GM12892 (cell line): ENCODE measurements around the gene PTPRN2.

Experiments
- DNase-seq: peaks from one replicate; pipeline ENCODE4 v3.0.0; 2011; ENCODE audit not compliant: insufficient read length
- FAIRE-seq: peaks from 2 replicates; lab custom pipeline; 2011; peaks lifted over from hg19 to GRCh38; lab: Jason Lieb, UNC
- POLR2A ChIP-seq: IDR thresholded peaks from 2 replicates; pipeline ENCODE4 v1.6.1; 2011; ENCODE audit warnings: low read depth, low read length, control low read depth
- POLR2AphosphoS5 ChIP-seq: IDR thresholded peaks from 2 replicates; pipeline ENCODE4 v1.6.1; 2011; ENCODE audit warnings: low read depth, low read length, control low read depth
- TAF1 ChIP-seq: IDR thresholded peaks from 2 replicates; pipeline ENCODE4 v1.6.1; 2011; ENCODE audit warnings: low read depth, mild to moderate bottlenecking, control low read depth, low read length, borderline replicate concordance

PTPRN2 gene

GRCh38 chr7:157684909-157685429, 902.7 kb downstream of the PTPRN2 start:
- no peak for FAIRE-seq
- no peak for DNase-seq
- no peak for TF ChIP-seq POLR2A
- no peak for TF ChIP-seq TAF1
- no peak for TF ChIP-seq POLR2AphosphoS5

GRCh38 chr7:157684157-157684908, 903.3 kb downstream of the PTPRN2 start:
- FAIRE-seq: no peak
- TF ChIP-seq POLR2AphosphoS5 (no peak), POLR2A (no peak), TAF1 (no peak)
- no peak for DNase-seq

GRCh38 chr7:157683747-157684156, 903.9 kb downstream of the PTPRN2 start:
- TF ChIP-seq TAF1: no peak
- FAIRE-seq (no peak), DNase-seq (no peak)

GRCh38 chr7:157682946-157683746, 904.5 kb downstream of the PTPRN2 start:
- no peak for FAIRE-seq
- no peak for TF ChIP-seq POLR2AphosphoS5
- TF ChIP-seq TAF1: no peak
- TF ChIP-seq POLR2A: no peak
- no peak for DNase-seq

GRCh38 chr7:157682064-157682945, 905.3 kb downstream of the PTPRN2 start:
- DNase-seq (no peak), FAIRE-seq (no peak)
- TF ChIP-seq POLR2AphosphoS5 (no peak), POLR2A (no peak), TAF1 (no peak)

- TF ChIP-seq POLR2A (no peak), POLR2AphosphoS5 (no peak), TAF1 (no peak)
- FAIRE-seq: no peak
- no peak for DNase-seq
Measured at GRCh38 chr7:157679607-157680006, 908.0 kb downstream of the PTPRN2 start.

GRCh38 chr7:157678501-157678900, 909.1 kb downstream of the PTPRN2 start:
- DNase-seq (no peak), FAIRE-seq (no peak)
- TF ChIP-seq POLR2AphosphoS5: no peak
- no peak for TF ChIP-seq TAF1

- DNase-seq (no peak), FAIRE-seq (no peak)
- no peak for TF ChIP-seq TAF1
- TF ChIP-seq POLR2A: no peak
- no peak for TF ChIP-seq POLR2AphosphoS5
Measured at GRCh38 chr7:157676456-157677255, 911.0 kb downstream of the PTPRN2 start.

- DNase-seq: no peak
- FAIRE-seq: no peak
Measured at GRCh38 chr7:157676001-157676400, 911.6 kb downstream of the PTPRN2 start.

GRCh38 chr7:157675427-157675927, 912.1 kb downstream of the PTPRN2 start:
- FAIRE-seq (no peak), DNase-seq (no peak)
- TF ChIP-seq POLR2A (no peak), TAF1 (no peak), POLR2AphosphoS5 (no peak)

More at GRCh38 chr7:157676001-157676400, 911.6 kb downstream of the PTPRN2 start:
- no peak for TF ChIP-seq TAF1
- no peak for TF ChIP-seq POLR2AphosphoS5
- no peak for TF ChIP-seq POLR2A
